ENCODE measurements around the gene TMEM40.

GRCh38 chr3:12799525-12800440, 40.7 kb upstream of the TMEM40 start:
- TF ChIP-seq POLR2A (IDR thresholded peaks at IDR 0.05; ENCODE audit: low read depth, low read length) (no peak), POLR2AphosphoS5 (IDR thresholded peaks at IDR 0.05; ENCODE audit: low read depth, low read length) (no peak), SPI1 (IDR thresholded peaks at IDR 0.05; ENCODE audit: low read depth, low read length) (no peak)
